Smooth muscle cell (in vitro differentiated cells): ENCODE results near the gene ASIP. TPM values are rescaled to one million over a fixed set of nuclear protein-coding genes. Genes with fewer than 3 reads are reported as not detected.

Source experiments
- DNase-seq: peaks from one replicate; lab custom pipeline; 2025; ENCODE audit not compliant: unreplicated experiment; lab: John Stamatoyannopoulos, UW
- H2AFZ ChIP-seq: fragments of 200-600 bp; sonication (generic); 2 replicates; pipeline ENCODE4 v1.6.0; 2016; ENCODE audit warnings: antibody characterized with exemption, low read depth, mild to moderate bottlenecking
- H3F3A ChIP-seq: fragments of 200-600 bp; sonication (generic); 2 replicates; pipeline ENCODE4 v1.6.0; 2017; ENCODE audit warnings: antibody characterized with exemption, low read depth
- H3K27ac ChIP-seq: fragments of 200-600 bp; sonication (generic); 2 replicates; pipeline ENCODE4 v1.5.1; 2016; ENCODE audit warnings: low read depth, mild to moderate bottlenecking
- H3K27me3 ChIP-seq: fragments of 200-600 bp; sonication (generic); 2 replicates; pipeline ENCODE4 v1.6.1; 2016; ENCODE audit warnings: low read depth, mild to moderate bottlenecking
- H3K36me3 ChIP-seq: fragments of 200-600 bp; sonication (generic); 2 replicates; pipeline ENCODE4 v1.5.1; 2016; ENCODE audit warnings: low read depth
- H3K4me1 ChIP-seq: fragments of 200-600 bp; sonication (generic); 2 replicates; pipeline ENCODE4 v1.5.1; 2016; ENCODE audit warnings: low read depth
- H3K4me2 ChIP-seq: fragments of 200-600 bp; sonication (generic); 2 replicates; pipeline ENCODE4 v1.6.0; 2016; ENCODE audit warnings: mild to moderate bottlenecking
- H3K4me3 ChIP-seq: fragments of 200-600 bp; sonication (generic); 2 replicates; pipeline ENCODE4 v1.5.1; 2016; ENCODE audit warnings: mild to moderate bottlenecking
- H3K79me2 ChIP-seq: fragments of 200-600 bp; sonication (generic); 2 replicates; pipeline ENCODE4 v1.6.0; 2016; ENCODE audit warnings: low read depth, mild to moderate bottlenecking
- H3K9ac ChIP-seq: fragments of 200-600 bp; sonication (generic); 2 replicates; pipeline ENCODE4 v1.6.0; 2016; ENCODE audit warnings: low read depth
- H3K9me3 ChIP-seq: fragments of 200-600 bp; sonication (generic); replicated peaks from 2 replicates; pipeline ENCODE4 v1.5.1; 2016; ENCODE audit warnings: low read depth
- H4K20me1 ChIP-seq: fragments of 200-600 bp; sonication (generic); 2 replicates; pipeline ENCODE4 v1.6.0; 2016; ENCODE audit warnings: low read depth
- CTCF ChIP-seq: fragments of 200-600 bp; sonication (generic); IDR thresholded peaks from 2 replicates; pipeline ENCODE4 v1.5.1; 2017; ENCODE audit warnings: borderline replicate concordance, mild to moderate bottlenecking, antibody characterized with exemption; ENCODE audit not compliant: insufficient read depth, poor library complexity, severe bottlenecking
- whole genome bisulfite sequencing: methylation state at CpG from one replicate; pipeline ENCODE4 v1.1.7; 2016; ENCODE audit warnings: low lambda C conversion rate; 5-methylcytosine and 5-hydroxymethylcytosine counted together
- polyA plus RNA-seq: library from polyadenylated mRNA; unstranded; fragments of >200 nt; fragmentation: Nextera tagmentation; extraction: Ambion mirVana; gene quantifications from 2 replicates; pipeline ENCODE4 v1.2.1, GENCODE V29; 2016
- total RNA-seq: library from RNA; depleted of rRNA; stranded (reverse); fragments of >200 nt; gene quantifications from 2 replicates; pipeline ENCODE4 v1.2.3, GENCODE V29; 2014

The ASIP gene
- total and polyA plus RNA-seq, 2 experiments from 2014 or later = not detected

- no peaks in the 10 kb centered on the region for H3K4me1 ChIP-seq
- peaks cover 2% of the 10 kb centered on the region for H3K9me3 ChIP-seq
- H3K4me3 ChIP-seq = no peak overlapping the region
- no peak overlapping the region for H3K9ac ChIP-seq
- no peaks in the 10 kb centered on the region for H3K79me2 ChIP-seq
- H2AFZ ChIP-seq = no peak overlapping the region
- no peak for TF ChIP-seq CTCF
- H3K27me3 ChIP-seq = no peaks in the 10 kb centered on the region
- no peaks in the 10 kb centered on the region for H3F3A ChIP-seq
- H4K20me1 ChIP-seq = no peaks in the 10 kb centered on the region
- H3K36me3 ChIP-seq = no peaks in the 10 kb centered on the region
- no peak overlapping the region for H3K4me2 ChIP-seq
- 97% methylated on average over 3 of the region's 3 CpGs for WGBS
- no peak for DNase-seq
- no peak overlapping the region for H3K27ac ChIP-seq
Observed at GRCh38 chr20:34243377-34243776, 2.2 kb downstream of the ASIP start.

DNA sequence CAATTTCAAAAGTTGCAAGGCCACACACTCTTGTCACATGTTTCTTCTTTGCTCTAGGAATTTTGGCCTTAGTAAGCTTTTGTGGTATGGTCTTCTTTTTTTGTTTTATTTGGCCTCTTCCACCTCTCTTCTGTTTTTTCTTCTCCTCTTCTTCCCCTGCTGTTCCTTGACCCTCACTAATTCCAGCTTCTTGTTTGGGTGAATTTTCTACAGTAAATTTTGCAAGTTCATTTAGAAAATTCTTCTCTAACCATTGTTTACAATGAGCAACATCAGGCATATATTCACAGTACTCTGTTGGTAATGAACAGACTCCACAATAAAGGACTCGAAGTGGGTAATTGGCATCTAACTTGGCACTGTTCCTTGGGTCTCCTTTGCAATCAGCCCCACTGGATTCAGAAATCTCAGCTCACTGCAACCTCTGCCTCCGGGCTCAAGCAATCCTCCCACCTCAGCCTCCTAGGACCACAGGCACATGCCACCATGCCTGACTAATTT is 5.0 kb downstream of the ASIP start:
- TF ChIP-seq CTCF = no peak

DNA sequence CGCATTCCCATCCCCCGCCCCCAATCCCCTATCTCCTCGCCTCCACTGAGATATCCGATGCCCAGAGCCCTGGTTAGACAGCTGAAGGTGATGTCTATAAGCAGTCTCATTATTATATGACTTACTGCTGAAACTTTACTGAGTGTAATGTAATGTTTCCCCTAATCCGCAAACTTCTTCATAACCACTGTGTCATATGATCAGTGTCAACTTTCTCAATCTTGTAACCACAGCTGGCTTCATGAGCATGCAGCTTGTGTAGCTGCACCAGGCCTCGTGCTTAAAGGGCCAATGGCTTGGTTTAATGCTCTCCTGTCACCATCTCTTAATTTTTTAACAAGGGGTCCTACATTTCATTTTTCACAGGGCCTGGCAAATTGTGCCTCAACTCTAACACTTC is 8.1 kb downstream of the ASIP start:
- Histone ChIP-seq H3K79me2 (no peaks in the 10 kb centered on the region), H3K9ac (no peak overlapping the region), H3K4me3 (no peak overlapping the region), H3K36me3 (no peaks in the 10 kb centered on the region), H3K27me3 (no peaks in the 10 kb centered on the region), H2AFZ (no peak overlapping the region), H3K4me1 (no peaks in the 10 kb centered on the region), H3K4me2 (no peak overlapping the region), H3K9me3 (no peaks in the 10 kb centered on the region), H3K27ac (no peak overlapping the region), H3F3A (no peaks in the 10 kb centered on the region), H4K20me1 (no peaks in the 10 kb centered on the region)
- TF ChIP-seq CTCF = no peak
- 58% methylated on average over 6 of the region's 6 CpGs for WGBS
- DNase-seq = no peak

More for the DNA sequence above, 5.0 kb downstream of the ASIP start:
- H3F3A ChIP-seq = no peaks in the 10 kb centered on the region
- no peaks in the 10 kb centered on the region for H3K9me3 ChIP-seq
- no peak overlapping the region for H2AFZ ChIP-seq
- no peak overlapping the region for H3K4me2 ChIP-seq
- H3K79me2 ChIP-seq = no peaks in the 10 kb centered on the region
- H3K27ac ChIP-seq = no peak overlapping the region
- H3K36me3 ChIP-seq = no peaks in the 10 kb centered on the region
- no peak for DNase-seq
- no peaks in the 10 kb centered on the region for H4K20me1 ChIP-seq
- no peak overlapping the region for H3K9ac ChIP-seq
- H3K4me1 ChIP-seq = no peaks in the 10 kb centered on the region
- H3K4me3 ChIP-seq = no peak overlapping the region
- WGBS = 80% methylated on average over 2 of the region's 2 CpGs
- H3K27me3 ChIP-seq = no peaks in the 10 kb centered on the region

DNA sequence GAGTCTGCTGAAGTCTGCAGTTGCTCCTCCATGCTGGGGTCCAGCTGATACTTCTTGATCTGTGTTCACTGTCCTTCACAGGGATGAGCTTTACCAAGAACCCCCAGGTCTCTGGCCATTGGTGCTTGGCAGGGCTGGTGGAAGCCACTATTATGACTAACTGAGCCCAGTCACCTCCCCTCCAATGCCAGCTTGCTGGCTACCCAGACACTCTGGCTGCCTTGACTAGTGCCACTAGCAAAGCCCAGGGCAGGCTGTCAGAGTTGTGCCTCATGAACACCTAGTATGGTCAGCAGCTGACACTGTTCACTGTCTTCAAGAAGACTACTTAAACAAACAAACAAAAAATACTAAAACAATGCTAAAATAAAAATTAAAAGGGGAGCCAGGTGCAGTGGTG is 8.8 kb downstream of the ASIP start:
- Histone ChIP-seq H3K79me2 (no peaks in the 10 kb centered on the region), H3K27me3 (no peaks in the 10 kb centered on the region), H3F3A (no peaks in the 10 kb centered on the region), H3K9ac (no peak overlapping the region), H4K20me1 (no peaks in the 10 kb centered on the region), H3K4me2 (no peak overlapping the region), H3K4me3 (no peak overlapping the region), H3K27ac (no peak overlapping the region), H3K4me1 (no peaks in the 10 kb centered on the region), H3K9me3 (no peaks in the 10 kb centered on the region), H3K36me3 (no peaks in the 10 kb centered on the region), H2AFZ (no peak overlapping the region)
- no peak for TF ChIP-seq CTCF
- no peak for DNase-seq
